Endodermal cell (in vitro differentiated cells): Measurements from ENCODE around the gene COL11A1. TPM values are rescaled to one million over a fixed set of nuclear protein-coding genes. Genes with fewer than 3 reads are reported as not detected.

ENCODE experiments used
- DNase-seq: peaks from one replicate; pipeline ENCODE4 v3.0.0-alpha.2; 2017
- H3K27ac ChIP-seq: 2 replicates; pipeline ENCODE4 v1.5.1; 2013; ENCODE audit warnings: mild to moderate bottlenecking, low read depth, low read length, moderate library complexity
- H3K27me3 ChIP-seq: 2 replicates; pipeline ENCODE4 v1.6.1; 2013; ENCODE audit warnings: mild to moderate bottlenecking, low read length, moderate library complexity; ENCODE audit not compliant: insufficient read depth, control insufficient read depth, poor library complexity, severe bottlenecking
- H3K36me3 ChIP-seq: 2 replicates; pipeline ENCODE4 v1.7.0; 2013; ENCODE audit warnings: mild to moderate bottlenecking, low read length, moderate library complexity; ENCODE audit not compliant: control insufficient read depth, insufficient read depth
- H3K4me1 ChIP-seq: one replicate; pipeline ENCODE4 v1.7.0; 2013; ENCODE audit warnings: low read length; ENCODE audit not compliant: control insufficient read depth, insufficient read depth
- H3K4me3 ChIP-seq: 2 replicates; pipeline ENCODE4 v1.5.1; 2013; ENCODE audit warnings: mild to moderate bottlenecking, low read length, moderate library complexity
- H3K9ac ChIP-seq: 2 replicates; pipeline ENCODE4 v1.6.1; 2013; ENCODE audit warnings: mild to moderate bottlenecking, low read length, moderate library complexity; ENCODE audit not compliant: poor library complexity, severe bottlenecking; ENCODE audit errors: extremely low read depth
- H3K9me3 ChIP-seq: 2 replicates; pipeline ENCODE4 v1.6.1; 2013; ENCODE audit warnings: mild to moderate bottlenecking, low read length, moderate library complexity; ENCODE audit not compliant: control insufficient read depth
- H3K27ac Mint-ChIP-seq: 2 replicates; pipeline ENCODE4 v1.8.0; 2020; ENCODE audit warnings: mixed read lengths
- H3K27me3 Mint-ChIP-seq: 2 replicates; pipeline ENCODE4 v1.8.0; 2021; ENCODE audit warnings: mild to moderate bottlenecking, mixed read lengths; ENCODE audit not compliant: insufficient read depth
- H3K36me3 Mint-ChIP-seq: 2 replicates; pipeline ENCODE4 v1.8.0; 2020; ENCODE audit warnings: low read depth, mixed read lengths
- H3K4me1 Mint-ChIP-seq: 2 replicates; pipeline ENCODE4 v1.8.0; 2020; ENCODE audit warnings: mixed read lengths
- H3K4me3 Mint-ChIP-seq: 2 replicates; pipeline ENCODE4 v1.8.0; 2020; ENCODE audit warnings: mild to moderate bottlenecking, moderate library complexity, mixed read lengths
- H3K9me3 Mint-ChIP-seq: 2 replicates; pipeline ENCODE4 v1.8.0; 2020; ENCODE audit warnings: mild to moderate bottlenecking, mixed read lengths
- WGBS, 2 experiments: methylation state at CpG; one replicate each; pipeline versions ENCODE4 v1.1.5 to v1.1.7; 2013; ENCODE audit warnings: missing lambda C conversion rate in 2 of 2, mixed read lengths in 1 of 2; ENCODE audit not compliant: insufficient coverage in 1 of 2, insufficient read length in 1 of 2; 5-methylcytosine and 5-hydroxymethylcytosine counted together
- total RNA-seq, 2 donors: library from RNA; stranded (reverse); fragmentation: NEBNext Ultra II Directional in 1 of 2; extraction: Animal tissue kit (Norgen Biotek cat#: 25700) in 1 of 2; gene quantifications; 2 replicates in 1 of 2; 3 replicates in 1 of 2; pipeline ENCODE4 v1.2.1, GENCODE V29; 2021
- TF ChIP-seq, protein P1 (sequence below): fragments of 200-600 bp; sonication (generic); conservative IDR thresholded peaks from 2 replicates; pipeline ENCODE4 v1.5.0; 2021; ENCODE audit warnings: antibody characterized with exemption, mild to moderate bottlenecking

The COL11A1 gene
- total RNA-seq, 2 donors from 2014 or later: 6.7 to 27.5 TPM

DNA sequence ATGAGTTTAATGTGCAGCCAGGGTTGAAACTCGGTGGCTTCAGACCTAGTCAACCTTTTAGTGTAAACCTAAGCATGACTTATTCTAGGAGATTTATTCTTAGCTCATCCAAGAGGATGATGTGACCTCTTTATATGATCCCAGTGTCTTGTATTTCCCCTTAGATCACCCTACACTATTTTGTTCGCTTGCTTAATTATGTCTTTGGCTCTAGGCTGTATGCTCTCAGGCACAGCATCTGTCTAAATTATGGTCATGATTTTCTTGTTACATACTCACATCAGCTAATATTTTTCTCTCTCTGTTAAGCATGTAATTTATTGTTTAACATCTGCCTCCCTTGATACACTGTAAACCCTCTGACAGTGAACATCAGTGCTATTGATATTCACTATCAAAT is 19.1 kb downstream of the COL11A1 start:
- Histone ChIP-seq H3K27me3 (no peaks in the 10 kb centered on the region), H3K9ac (no peak overlapping the region), H3K4me1 (no peaks in the 10 kb centered on the region), H3K9me3 (no peaks in the 10 kb centered on the region), H3K4me3 (no peak overlapping the region), H3K27ac (no peak overlapping the region), H3K36me3 (no peaks in the 10 kb centered on the region)
- Mint-ChIP-seq H3K9me3 (no peaks in the 10 kb centered on the region), H3K27ac (no peak overlapping the region), H3K4me1 (no peaks in the 10 kb centered on the region), H3K4me3 (no peak overlapping the region), H3K36me3 (no peaks in the 10 kb centered on the region), H3K27me3 (no peaks in the 10 kb centered on the region)
- TF ChIP-seq, protein P1, sequence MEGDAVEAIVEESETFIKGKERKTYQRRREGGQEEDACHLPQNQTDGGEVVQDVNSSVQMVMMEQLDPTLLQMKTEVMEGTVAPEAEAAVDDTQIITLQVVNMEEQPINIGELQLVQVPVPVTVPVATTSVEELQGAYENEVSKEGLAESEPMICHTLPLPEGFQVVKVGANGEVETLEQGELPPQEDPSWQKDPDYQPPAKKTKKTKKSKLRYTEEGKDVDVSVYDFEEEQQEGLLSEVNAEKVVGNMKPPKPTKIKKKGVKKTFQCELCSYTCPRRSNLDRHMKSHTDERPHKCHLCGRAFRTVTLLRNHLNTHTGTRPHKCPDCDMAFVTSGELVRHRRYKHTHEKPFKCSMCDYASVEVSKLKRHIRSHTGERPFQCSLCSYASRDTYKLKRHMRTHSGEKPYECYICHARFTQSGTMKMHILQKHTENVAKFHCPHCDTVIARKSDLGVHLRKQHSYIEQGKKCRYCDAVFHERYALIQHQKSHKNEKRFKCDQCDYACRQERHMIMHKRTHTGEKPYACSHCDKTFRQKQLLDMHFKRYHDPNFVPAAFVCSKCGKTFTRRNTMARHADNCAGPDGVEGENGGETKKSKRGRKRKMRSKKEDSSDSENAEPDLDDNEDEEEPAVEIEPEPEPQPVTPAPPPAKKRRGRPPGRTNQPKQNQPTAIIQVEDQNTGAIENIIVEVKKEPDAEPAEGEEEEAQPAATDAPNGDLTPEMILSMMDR: no peak
- DNase-seq: no peak
- WGBS, 2 experiments: 90% methylated on average over 2 of the region's 2 CpGs

DNA sequence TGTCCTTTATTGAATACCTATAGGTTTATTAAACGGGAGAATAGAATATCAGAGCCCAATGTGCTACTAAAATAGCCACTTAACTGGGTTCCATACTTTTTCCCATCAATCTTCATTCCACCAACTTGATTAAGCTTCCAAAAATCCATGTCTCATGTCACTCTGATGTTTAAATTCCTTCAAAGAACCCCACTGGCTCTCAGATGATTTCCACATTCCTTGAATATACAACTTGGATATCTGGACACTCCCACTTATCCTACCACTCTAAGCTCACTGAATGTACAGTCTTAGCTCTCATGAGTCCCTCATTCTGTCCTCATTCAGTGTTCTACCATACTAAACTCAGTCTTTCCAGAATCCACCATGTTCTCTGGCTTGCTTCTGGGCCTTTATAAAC is 21.1 kb downstream of the COL11A1 start:
- Mint-ChIP-seq H3K9me3 (no peaks in the 10 kb centered on the region), H3K36me3 (no peaks in the 10 kb centered on the region), H3K4me1 (no peaks in the 10 kb centered on the region), H3K4me3 (no peak overlapping the region), H3K27ac (no peak overlapping the region), H3K27me3 (no peaks in the 10 kb centered on the region)
- H3K27me3 ChIP-seq: no peaks in the 10 kb centered on the region
- H3K36me3 ChIP-seq: no peaks in the 10 kb centered on the region
- WGBS, 2 experiments: 95% methylated on average over 1 of the region's 1 CpG; no CpG with 5 or more reads in 1 of the 2 experiments
- no peak for DNase-seq
- no peak overlapping the region for H3K4me3 ChIP-seq
- H3K27ac ChIP-seq: no peak overlapping the region
- H3K9me3 ChIP-seq: no peaks in the 10 kb centered on the region
- no peaks in the 10 kb centered on the region for H3K4me1 ChIP-seq
- TF ChIP-seq, protein P1: no peak
- H3K9ac ChIP-seq: no peak overlapping the region

DNA sequence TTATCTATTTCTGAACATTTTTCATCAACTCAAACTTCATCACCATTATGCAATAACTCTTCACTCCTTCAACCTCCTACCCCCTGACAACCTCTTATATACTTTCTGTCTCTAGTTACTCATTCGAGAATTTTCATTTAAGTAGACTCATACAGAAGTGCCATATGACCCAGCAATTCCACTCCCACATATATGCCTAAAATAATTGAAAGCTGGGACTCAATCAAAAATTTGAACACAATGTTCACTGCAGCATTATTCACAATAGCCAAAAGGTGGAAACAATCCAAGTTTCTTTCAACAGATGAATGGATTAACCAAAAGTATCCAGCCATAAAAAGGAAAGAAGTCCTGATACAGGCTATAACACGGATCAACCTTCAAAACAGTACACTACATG is 24.1 kb downstream of the COL11A1 start:
- no peaks in the 10 kb centered on the region for H3K27me3 Mint-ChIP-seq
- DNase-seq: no peak
- H3K4me3 ChIP-seq: no peak overlapping the region
- H3K27ac Mint-ChIP-seq: no peak overlapping the region
- 0 to 40% methylated on average over 1 to 2 of the region's 2 CpGs for WGBS, 2 experiments
- H3K9ac ChIP-seq: no peak overlapping the region
- no peaks in the 10 kb centered on the region for H3K27me3 ChIP-seq
- no peak overlapping the region for H3K27ac ChIP-seq
- no peaks in the 10 kb centered on the region for H3K9me3 Mint-ChIP-seq
- no peaks in the 10 kb centered on the region for H3K4me1 Mint-ChIP-seq
- H3K36me3 ChIP-seq: no peaks in the 10 kb centered on the region
- TF ChIP-seq, protein P1: no peak
- no peak overlapping the region for H3K4me3 Mint-ChIP-seq
- H3K9me3 ChIP-seq: no peaks in the 10 kb centered on the region
- no peaks in the 10 kb centered on the region for H3K4me1 ChIP-seq
- no peaks in the 10 kb centered on the region for H3K36me3 Mint-ChIP-seq
